GM23338 (cell line): ENCODE measurements around the gene SYT13.

ENCODE experiments used
- EZH2 ChIP-seq: fragments of 200-600 bp; sonication (generic); IDR thresholded peaks from one replicate; pipeline ENCODE4 v1.8.0; 2017; ENCODE audit warnings: antibody characterized with exemption, mild to moderate bottlenecking, low read depth; ENCODE audit not compliant: unreplicated experiment
- EZH2phosphoT487 ChIP-seq: fragments of 200-600 bp; sonication (generic); IDR thresholded peaks from one replicate; pipeline ENCODE4 v1.8.1; 2018; ENCODE audit warnings: antibody characterized with exemption; ENCODE audit not compliant: unreplicated experiment
- POLR2AphosphoS5 ChIP-seq: IDR thresholded peaks from 2 replicates; pipeline ENCODE4 v1.6.1; 2016; ENCODE audit warnings: antibody characterized with exemption, low read depth
- TF ChIP-seq, protein P1 (sequence below): IDR thresholded peaks from one replicate; pipeline ENCODE4 v1.6.1; 2018; ENCODE audit warnings: antibody characterized with exemption; ENCODE audit not compliant: unreplicated experiment
- TF ChIP-seq, protein P2 (sequence below), 2 experiments: fragments of 200-600 bp in 1 of 2; sonication (generic) in 1 of 2; conservative IDR thresholded peaks; 2 replicates each; pipeline versions ENCODE4 v1.5.1 to v1.6.1; 2016 to 2017; ENCODE audit warnings: antibody characterized with exemption in 2 of 2, low read depth in 2 of 2, mild to moderate bottlenecking in 2 of 2, moderate library complexity in 1 of 2
- TF ChIP-seq, protein P3 (sequence below): IDR thresholded peaks from 2 replicates; pipeline ENCODE4 v1.6.1; 2016; ENCODE audit warnings: antibody characterized with exemption

DNA sequence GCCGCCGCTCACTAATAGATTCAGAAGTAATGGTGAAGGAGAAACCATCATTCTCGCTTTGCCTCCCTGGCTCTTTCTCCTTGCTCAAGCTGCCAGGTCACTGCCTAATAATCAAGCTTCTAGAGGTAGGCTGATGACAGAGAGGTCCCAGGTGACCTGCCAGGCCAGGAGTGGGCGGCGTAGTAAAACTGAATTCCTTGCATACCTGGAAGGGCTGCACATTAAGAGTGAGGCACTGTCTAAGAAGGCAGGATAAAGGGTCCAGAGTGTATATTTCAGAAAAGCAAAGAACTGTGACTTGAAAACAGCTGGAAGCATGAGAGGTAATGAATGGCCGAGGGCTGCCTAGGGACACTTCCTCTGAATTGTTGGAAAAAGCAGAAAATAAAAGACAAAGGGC, 4.1 kb downstream of the SYT13 start:
- TF ChIP-seq, protein P1, sequence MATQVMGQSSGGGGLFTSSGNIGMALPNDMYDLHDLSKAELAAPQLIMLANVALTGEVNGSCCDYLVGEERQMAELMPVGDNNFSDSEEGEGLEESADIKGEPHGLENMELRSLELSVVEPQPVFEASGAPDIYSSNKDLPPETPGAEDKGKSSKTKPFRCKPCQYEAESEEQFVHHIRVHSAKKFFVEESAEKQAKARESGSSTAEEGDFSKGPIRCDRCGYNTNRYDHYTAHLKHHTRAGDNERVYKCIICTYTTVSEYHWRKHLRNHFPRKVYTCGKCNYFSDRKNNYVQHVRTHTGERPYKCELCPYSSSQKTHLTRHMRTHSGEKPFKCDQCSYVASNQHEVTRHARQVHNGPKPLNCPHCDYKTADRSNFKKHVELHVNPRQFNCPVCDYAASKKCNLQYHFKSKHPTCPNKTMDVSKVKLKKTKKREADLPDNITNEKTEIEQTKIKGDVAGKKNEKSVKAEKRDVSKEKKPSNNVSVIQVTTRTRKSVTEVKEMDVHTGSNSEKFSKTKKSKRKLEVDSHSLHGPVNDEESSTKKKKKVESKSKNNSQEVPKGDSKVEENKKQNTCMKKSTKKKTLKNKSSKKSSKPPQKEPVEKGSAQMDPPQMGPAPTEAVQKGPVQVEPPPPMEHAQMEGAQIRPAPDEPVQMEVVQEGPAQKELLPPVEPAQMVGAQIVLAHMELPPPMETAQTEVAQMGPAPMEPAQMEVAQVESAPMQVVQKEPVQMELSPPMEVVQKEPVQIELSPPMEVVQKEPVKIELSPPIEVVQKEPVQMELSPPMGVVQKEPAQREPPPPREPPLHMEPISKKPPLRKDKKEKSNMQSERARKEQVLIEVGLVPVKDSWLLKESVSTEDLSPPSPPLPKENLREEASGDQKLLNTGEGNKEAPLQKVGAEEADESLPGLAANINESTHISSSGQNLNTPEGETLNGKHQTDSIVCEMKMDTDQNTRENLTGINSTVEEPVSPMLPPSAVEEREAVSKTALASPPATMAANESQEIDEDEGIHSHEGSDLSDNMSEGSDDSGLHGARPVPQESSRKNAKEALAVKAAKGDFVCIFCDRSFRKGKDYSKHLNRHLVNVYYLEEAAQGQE = no peak
- TF ChIP-seq, protein P2, sequence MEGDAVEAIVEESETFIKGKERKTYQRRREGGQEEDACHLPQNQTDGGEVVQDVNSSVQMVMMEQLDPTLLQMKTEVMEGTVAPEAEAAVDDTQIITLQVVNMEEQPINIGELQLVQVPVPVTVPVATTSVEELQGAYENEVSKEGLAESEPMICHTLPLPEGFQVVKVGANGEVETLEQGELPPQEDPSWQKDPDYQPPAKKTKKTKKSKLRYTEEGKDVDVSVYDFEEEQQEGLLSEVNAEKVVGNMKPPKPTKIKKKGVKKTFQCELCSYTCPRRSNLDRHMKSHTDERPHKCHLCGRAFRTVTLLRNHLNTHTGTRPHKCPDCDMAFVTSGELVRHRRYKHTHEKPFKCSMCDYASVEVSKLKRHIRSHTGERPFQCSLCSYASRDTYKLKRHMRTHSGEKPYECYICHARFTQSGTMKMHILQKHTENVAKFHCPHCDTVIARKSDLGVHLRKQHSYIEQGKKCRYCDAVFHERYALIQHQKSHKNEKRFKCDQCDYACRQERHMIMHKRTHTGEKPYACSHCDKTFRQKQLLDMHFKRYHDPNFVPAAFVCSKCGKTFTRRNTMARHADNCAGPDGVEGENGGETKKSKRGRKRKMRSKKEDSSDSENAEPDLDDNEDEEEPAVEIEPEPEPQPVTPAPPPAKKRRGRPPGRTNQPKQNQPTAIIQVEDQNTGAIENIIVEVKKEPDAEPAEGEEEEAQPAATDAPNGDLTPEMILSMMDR (conservative IDR thresholded peaks at IDR 0.05; ENCODE audit: low read depth in 2 of 2) = no peak
- no peak for TF ChIP-seq POLR2AphosphoS5
- no peak for TF ChIP-seq EZH2
- no peak for TF ChIP-seq EZH2phosphoT487
- TF ChIP-seq, protein P3, sequence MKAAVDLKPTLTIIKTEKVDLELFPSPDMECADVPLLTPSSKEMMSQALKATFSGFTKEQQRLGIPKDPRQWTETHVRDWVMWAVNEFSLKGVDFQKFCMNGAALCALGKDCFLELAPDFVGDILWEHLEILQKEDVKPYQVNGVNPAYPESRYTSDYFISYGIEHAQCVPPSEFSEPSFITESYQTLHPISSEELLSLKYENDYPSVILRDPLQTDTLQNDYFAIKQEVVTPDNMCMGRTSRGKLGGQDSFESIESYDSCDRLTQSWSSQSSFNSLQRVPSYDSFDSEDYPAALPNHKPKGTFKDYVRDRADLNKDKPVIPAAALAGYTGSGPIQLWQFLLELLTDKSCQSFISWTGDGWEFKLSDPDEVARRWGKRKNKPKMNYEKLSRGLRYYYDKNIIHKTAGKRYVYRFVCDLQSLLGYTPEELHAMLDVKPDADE = no peak
